Activated CD4-positive, CD25-positive, alpha-beta regulatory T cell treated with anti-CD3 and anti-CD28 coated beads, Interleukin-2, amount 50 U/mL, for 24 hours (primary cell): ENCODE measurements around the gene WHAMM.
A peak's percentile ranks its signal among the peaks of the same experiment; 100 is the strongest.
"Not testable (repeated sequence)": the region's sequence is repeated elsewhere in the genome, so short reads cannot be mapped to it uniquely, and the experiment has no call there.

Source experiments
- ATAC-seq, 2 donors: fragments of 150-1000 bp; cut with Tn5 transposase; one replicate each; pipeline ENCODE4 v1.10.0; 2021; ENCODE audit warnings: mild to moderate bottlenecking in 1 of 2, moderate library complexity in 1 of 2

WHAMM gene

GRCh38 chr15:82802497-82802896 is 6.9 kb upstream of the WHAMM start:
- no peak for ATAC-seq

GRCh38 chr15:82803793-82804574 is 5.4 kb upstream of the WHAMM start:
- no peak for ATAC-seq

DNA sequence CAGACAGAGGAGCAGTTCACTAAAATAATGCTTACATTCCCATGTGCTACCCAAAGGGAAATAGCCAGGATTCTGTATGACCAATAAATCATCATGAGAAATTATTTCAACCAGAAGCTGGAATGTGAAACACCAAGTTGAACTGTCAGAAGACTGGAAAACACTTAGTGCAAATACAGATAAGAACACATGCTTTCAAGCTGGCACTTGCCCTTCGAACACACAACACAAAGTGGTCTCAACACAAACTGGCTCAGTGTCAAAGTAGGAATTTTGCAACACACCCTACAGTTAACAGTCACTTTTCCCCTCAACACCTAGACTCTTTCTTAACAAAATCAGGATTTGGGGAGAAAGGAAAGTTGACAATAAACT is 4.9 kb upstream of the WHAMM start:
- ATAC-seq: no peak

GRCh38 chr15:82805994-82806406 is 3.4 kb upstream of the WHAMM start, which contains the start of gene FSD2:
TSS of gene FSD2 (minus strand) at chr15:82806069. CDS start at chr15:82787390, 18,679 bp downstream.
- ATAC-seq: no peak

GRCh38 chr15:82807920-82808633 is 1.4 kb upstream of the WHAMM start:
- ATAC-seq: no peak

DNA sequence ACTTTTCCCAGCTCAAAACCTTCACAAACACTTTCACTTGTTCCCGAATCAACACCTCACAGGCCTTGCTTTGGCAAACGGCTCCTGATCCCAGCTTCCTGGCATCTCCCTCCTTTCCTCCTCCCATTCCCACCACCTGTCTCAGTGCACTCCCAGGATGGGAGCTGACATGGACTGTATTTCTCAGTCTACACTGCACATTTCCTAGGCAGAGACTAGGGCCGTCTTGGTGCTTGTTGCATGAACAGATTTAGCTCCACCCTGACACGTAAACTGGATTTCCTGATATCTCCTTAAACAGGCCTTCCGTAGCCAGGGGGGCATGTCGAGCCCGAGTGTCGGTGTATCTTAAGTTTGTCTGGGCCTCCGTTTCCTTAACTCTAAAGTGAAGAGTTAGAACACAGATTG is 790 bp upstream of the WHAMM start:
- no peak for ATAC-seq

GRCh38 chr15:82810061-82810889 is 847 bp downstream of the WHAMM start:
- ATAC-seq: peak; percentile 6 to 13

- ATAC-seq: peak; percentile 9 to 10
Measured at GRCh38 chr15:82810890-82811426, 1.5 kb downstream of the WHAMM start.

DNA sequence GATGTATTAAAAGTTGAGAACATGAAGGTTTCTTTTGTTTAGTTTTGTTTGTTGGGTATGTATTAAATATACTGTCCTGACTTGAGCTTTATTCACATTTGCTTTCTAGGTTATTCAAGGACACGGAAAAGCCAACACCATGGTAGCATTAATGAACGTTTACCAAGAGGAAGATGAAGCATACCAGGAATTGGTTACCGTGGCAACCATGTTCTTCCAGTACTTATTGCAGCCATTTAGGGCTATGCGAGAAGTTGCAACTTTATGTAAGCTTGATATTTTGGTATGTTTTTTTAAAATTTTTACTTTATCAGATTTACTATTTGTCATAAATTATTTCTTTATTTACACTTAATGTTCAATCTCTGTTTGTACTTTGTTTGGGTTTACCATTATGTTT is 3.6 kb downstream of the WHAMM start:
- ATAC-seq: no peak

DNA sequence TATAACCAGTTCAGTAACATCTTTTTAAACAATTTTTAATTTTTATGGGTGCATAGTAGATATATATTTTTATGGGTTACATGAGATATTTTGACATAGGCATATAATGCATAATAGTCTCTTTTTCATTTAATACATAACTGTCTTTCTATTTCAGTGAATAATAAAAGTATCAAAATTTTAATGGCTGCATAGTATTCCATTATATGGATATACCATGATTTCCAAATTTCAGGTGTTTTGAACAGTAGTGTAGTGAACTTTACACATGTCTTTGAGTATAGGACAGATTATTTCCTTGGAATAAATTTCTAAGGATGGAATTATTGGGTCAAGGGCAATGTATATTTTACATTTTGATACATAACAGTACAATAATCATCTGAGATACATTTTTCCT is 10.7 kb downstream of the WHAMM start:
- ATAC-seq: no peak

DNA sequence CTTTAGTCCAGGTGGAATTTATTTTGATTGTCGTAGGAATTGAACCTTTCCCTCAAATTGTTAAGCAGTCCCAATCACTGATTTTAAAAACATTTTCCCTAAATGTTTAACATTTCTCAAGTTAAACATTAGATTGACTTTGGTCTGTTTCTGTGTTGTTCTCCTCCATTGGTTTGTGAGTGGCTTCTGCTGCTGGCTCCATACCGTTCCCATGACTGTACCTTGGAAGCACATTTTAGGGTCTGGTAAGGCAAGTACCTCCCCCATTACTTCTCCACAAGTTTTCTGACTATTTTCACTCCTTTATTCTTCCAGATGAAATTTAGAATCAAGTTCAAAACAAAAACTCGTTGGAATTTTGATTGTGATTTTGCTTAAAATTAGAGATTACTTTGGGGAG is 12.0 kb downstream of the WHAMM start:
- not testable (repeated sequence) for ATAC-seq

GRCh38 chr15:82821851-82822250 is 12.4 kb downstream of the WHAMM start:
- ATAC-seq: not testable (repeated sequence)

GRCh38 chr15:82823049-82823448 is 13.6 kb downstream of the WHAMM start:
- ATAC-seq: no peak

GRCh38 chr15:82828075-82828474 is 18.6 kb downstream of the WHAMM start:
- no peak for ATAC-seq

DNA sequence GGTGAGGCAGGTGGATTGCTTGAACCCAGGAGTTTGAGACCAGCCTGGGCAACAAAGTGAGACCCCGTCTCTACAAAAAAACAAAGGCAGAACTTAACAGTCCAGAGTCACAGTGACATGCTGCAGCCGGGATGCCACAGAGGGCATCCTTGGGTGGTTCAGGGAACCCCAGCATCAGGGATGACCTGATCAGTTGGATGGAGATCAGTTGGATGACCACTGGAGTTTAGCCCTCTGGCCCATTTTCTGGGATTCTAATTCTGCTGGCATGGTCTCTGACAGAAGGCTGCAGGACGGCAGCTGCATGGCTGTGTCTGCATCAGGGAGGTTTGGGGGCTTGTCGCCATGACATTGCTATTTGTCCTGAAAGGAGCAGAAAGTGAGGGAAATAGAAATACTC is 19.8 kb downstream of the WHAMM start:
- ATAC-seq: no peak

DNA sequence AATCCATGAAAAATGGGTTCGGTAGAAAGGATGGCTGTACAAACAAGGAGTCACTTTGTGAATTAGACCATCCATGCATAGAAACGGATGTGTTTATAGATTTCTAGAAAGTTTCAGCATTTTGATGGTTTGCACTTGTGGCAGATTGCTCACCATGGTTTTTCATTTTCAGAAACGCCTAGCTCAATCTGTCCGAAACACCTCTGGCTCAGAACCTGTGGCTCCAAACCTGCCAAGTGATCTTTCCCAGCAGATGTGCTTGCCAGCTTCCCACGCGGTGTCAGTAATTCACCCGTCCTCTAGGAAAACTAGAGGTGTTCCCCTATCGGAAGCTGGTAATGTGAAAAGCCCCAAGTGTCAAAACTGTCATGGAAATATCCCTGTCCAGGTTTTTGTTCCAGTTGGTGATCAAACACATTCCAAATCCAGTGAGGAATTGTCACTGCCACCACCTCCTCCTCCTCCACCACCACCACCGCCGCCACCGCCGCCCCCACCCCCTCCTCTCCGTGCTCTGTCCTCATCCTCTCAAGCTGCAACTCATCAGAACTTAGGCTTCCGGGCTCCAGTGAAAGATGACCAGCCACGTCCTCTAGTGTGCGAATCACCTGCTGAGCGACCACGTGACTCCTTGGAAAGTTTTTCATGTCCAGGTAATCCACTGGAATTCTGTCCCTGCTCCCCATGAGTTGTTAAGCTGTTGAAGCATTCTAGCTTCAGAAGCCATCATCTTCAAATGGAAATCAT is 21.2 kb downstream of the WHAMM start:
- no peak for ATAC-seq

GRCh38 chr15:82831894-82832600 is 22.6 kb downstream of the WHAMM start:
- ATAC-seq: no peak

DNA sequence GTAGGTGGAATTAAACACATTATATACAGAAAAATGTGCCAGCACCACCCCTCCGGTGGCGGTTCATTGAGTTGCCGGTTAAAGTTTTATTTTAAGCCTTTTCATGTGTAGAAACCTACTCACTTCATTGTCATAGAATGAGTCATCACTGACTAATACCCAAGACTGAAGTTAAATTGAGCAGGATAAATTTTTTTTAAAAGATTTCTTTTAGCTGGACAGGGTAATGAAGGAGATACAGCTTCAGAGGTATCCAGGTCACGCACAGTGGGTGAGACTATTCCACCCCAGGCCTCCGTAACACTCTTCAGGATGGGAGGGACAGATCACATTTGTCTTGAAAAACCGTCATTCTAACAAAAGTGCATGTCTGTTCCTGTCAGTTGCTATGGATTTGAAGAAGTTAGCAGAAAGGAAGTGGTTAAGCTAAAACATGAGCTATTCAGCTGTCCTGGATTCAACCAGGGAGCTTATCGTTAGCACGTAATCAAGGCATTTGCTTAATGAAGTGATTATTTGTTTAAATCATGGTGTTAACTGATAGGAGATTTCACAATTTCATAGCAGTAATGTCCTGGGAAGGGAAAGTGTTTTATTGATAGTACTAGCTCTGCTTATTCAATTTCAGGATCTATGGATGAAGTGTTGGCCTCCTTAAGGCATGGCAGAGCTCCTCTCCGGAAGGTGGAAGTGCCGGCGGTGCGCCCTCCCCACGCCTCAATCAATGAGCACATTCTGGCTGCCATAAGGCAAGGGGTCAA is 23.4 kb downstream of the WHAMM start:
- peak; percentile 88 to 91 for ATAC-seq

DNA sequence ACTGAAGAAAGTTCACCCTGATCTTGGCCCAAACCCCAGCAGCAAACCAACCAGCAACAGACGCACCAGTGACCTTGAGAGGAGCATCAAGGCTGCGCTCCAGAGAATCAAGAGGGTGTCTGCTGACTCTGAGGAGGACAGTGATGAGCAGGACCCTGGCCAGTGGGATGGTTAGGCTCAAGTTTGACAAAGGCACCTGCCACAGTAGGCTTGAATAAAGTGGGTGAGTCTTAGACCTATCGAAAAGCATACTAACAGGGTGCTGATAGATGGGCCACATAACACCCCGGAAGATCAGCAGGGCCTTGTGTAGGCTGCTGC is 23.9 kb downstream of the WHAMM start:
- no peak for ATAC-seq

DNA sequence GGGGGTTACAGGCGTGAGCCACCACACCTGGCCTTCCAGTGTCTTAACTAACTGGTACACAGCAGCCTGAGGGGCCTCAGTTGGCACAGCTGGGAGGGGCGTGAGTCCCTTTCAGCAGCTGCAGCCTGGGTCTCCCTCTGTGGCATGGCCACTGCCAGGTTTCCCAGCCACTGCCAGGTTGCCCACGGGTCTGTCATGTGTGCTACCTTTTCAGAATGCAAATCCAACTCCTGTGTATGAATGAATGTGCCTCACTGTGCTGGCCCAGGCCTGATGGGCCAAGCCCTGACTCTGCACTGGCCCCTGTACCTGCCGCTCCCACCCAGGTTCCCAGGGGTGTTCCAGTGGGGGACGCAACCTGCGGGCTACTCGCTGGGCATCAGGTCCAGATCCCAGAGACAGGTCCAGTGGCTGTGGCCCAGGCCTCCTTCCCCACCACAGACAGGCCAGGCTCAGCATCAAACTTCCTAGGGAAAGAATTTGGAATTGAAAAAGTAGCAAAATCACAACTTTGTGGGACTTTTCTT is 26.0 kb downstream of the WHAMM start:
- no peak for ATAC-seq
